ENCODE measurements around the gene WBP1L. TPM values are rescaled to one million over a fixed set of nuclear protein-coding genes. Genes with fewer than 3 reads are reported as not detected.
"Not testable (repeated sequence)": the region's sequence is repeated elsewhere in the genome, so short reads cannot be mapped to it uniquely, and the experiment has no call there.

Gene WBP1L
- total RNA-seq, 2 donors from 2014 or later, result 15.7 to 16.7 TPM

DNA sequence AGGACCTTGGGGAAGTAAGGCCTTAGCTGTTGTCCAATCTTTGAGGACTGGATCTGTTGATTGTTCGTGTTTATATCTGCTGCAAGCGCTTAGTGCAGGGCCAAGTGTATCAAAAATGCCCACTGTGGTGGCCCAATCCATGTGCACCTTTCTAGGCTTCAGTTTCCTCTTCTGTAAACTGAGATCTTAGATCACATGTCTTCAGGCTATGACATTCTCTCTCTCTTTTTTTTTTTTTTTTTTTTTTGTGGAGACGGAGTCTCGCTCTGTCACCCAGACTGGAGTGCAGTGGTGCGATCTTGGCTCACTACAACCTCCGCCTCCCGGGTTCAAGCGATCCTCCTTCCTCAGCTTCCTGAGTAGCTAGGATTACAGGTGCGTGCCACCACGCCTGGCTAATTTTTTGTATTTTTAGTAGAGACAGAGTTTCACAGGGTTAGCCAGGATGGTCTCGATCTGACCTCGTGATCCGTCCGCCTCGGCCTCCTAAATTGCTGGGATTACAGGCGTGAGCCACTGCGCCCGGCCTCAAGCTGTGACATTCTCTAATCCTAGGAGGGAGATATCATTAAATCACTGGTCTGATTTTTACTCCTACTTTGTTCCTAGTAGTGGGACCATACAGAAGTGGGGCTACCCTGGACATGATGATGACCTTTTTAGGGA lies 26.7 kb upstream of the WBP1L start:
- DNase-seq (ENCODE audit: low spot score in 2 of 2); H3K9me3 Mint-ChIP-seq; ATAC-seq: not testable (repeated sequence)
- Mint-ChIP-seq H3K27ac (peak overlapping the region in 1 of 2 donors; percentile 67), H3K36me3 (peaks cover 4 to 30% of the 10 kb centered on the region in 2 donors)

DNA sequence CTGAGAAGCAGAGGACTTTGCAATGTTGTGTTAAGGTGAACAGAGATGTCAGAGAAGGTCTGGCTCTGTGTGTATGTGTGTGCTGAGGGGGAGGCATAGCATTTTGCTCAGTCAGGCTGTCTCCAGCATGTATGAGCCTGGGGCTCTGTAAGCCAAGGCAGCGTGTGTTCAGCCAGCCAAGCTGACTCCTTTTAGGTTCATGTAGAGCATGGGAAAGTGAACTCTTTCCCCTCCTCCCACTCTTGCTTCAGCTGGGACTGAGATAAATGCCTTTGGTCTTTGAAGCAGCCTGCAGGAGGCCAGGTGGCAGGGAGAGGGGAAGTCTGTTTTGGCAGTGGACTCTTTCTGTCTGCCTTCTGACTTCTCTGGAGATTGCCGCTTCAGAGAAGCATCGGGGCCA lies 25.5 kb upstream of the WBP1L start:
- ATAC-seq (no peak), DNase-seq (ENCODE audit: low spot score in 2 of 2) (no peak)
- Mint-ChIP-seq H3K36me3 (peaks cover 4 to 28% of the 10 kb centered on the region in 2 donors), H3K9me3 (no peaks in the 10 kb centered on the region), H3K27ac (peak overlapping the region in 1 of 2 donors; percentile 67)

GRCh38 chr10:102720337-102720736 lies 23.4 kb upstream of the WBP1L start:
- ATAC-seq (no peak), DNase-seq (ENCODE audit: low spot score in 2 of 2) (no peak)
- peak overlapping the region in 1 of 2 donors; percentile 39 for H3K27ac Mint-ChIP-seq
- no peaks in the 10 kb centered on the region for H3K9me3 Mint-ChIP-seq
- H3K36me3 Mint-ChIP-seq, result peaks cover 11 to 14% of the 10 kb centered on the region in 2 donors

- DNase-seq (ENCODE audit: low spot score in 2 of 2) (no peak), ATAC-seq (no peak)
- Mint-ChIP-seq H3K9me3 (no peaks in the 10 kb centered on the region), H3K27ac (peak overlapping the region in 1 of 2 donors; percentile 39), H3K36me3 (peaks cover 11 to 14% of the 10 kb centered on the region in 2 donors)
These were observed 22.9 kb upstream of the WBP1L start for GRCh38 chr10:102720775-102721301.

- DNase-seq (ENCODE audit: low spot score in 2 of 2) (no peak), ATAC-seq (peak; percentile 46 to 85)
- H3K36me3 Mint-ChIP-seq, result peaks cover 14 to 17% of the 10 kb centered on the region in 2 donors
These were observed 21.8 kb upstream of the WBP1L start for GRCh38 chr10:102721954-102722353.

GRCh38 chr10:102723989-102724388 lies 19.8 kb upstream of the WBP1L start:
- H3K9me3 Mint-ChIP-seq, result no peaks in the 10 kb centered on the region
- peaks cover 4 to 18% of the 10 kb centered on the region in 2 donors for H3K36me3 Mint-ChIP-seq
- no peak for DNase-seq (ENCODE audit: low spot score in 2 of 2)
- H3K27ac Mint-ChIP-seq, result no peak overlapping the region
- no peak for ATAC-seq

More at GRCh38 chr10:102721954-102722353, 21.8 kb upstream of the WBP1L start:
- Mint-ChIP-seq H3K9me3 (no peaks in the 10 kb centered on the region), H3K27ac (peak overlapping the region in 1 of 2 donors; percentile 5)

DNA sequence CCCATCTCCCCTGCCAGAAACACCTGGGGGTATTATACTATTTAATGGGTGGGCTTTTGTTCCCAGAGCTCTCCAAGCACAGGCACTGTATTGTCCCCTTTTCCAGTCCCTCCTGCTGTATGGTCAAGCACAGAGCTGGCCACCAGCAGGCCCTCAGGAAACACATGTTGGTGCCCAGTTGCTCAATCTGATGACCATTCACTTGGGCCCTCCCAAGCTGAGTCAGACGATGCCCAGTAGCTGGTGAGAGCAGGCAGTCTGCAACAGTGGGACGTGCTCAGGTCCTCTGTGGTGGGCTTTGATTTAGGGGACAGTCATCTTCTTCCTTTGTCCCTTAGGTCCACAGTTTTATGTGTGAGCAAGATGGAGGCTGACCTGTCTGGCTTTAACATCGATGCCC lies 17.5 kb upstream of the WBP1L start:
- Mint-ChIP-seq H3K36me3 (peaks cover 0 to 13% of the 10 kb centered on the region in 2 donors), H3K9me3 (no peaks in the 10 kb centered on the region), H3K27ac (peak overlapping the region; percentile 54 to 67)
- DNase-seq (ENCODE audit: low spot score in 2 of 2), result no peak
- no peak for ATAC-seq

- peaks cover 0 to 13% of the 10 kb centered on the region in 2 donors for H3K36me3 Mint-ChIP-seq
- no peaks in the 10 kb centered on the region for H3K9me3 Mint-ChIP-seq
- DNase-seq (ENCODE audit: low spot score in 2 of 2), result no peak
- ATAC-seq, result no peak
- peak overlapping the region in 1 of 2 donors; percentile 54 for H3K27ac Mint-ChIP-seq
These were observed 16.5 kb upstream of the WBP1L start for GRCh38 chr10:102727037-102727818.

- H3K27ac Mint-ChIP-seq, result peak overlapping the region in 1 of 2 donors; percentile 50
- DNase-seq (ENCODE audit: low spot score in 2 of 2), result peak; percentile 65 to 70
- H3K36me3 Mint-ChIP-seq, result peaks cover 0 to 7% of the 10 kb centered on the region in 2 donors
- peak; percentile 87 to 89 for ATAC-seq
- H3K9me3 Mint-ChIP-seq, result no peaks in the 10 kb centered on the region
These were observed 14.4 kb upstream of the WBP1L start for GRCh38 chr10:102729029-102730026.

DNA sequence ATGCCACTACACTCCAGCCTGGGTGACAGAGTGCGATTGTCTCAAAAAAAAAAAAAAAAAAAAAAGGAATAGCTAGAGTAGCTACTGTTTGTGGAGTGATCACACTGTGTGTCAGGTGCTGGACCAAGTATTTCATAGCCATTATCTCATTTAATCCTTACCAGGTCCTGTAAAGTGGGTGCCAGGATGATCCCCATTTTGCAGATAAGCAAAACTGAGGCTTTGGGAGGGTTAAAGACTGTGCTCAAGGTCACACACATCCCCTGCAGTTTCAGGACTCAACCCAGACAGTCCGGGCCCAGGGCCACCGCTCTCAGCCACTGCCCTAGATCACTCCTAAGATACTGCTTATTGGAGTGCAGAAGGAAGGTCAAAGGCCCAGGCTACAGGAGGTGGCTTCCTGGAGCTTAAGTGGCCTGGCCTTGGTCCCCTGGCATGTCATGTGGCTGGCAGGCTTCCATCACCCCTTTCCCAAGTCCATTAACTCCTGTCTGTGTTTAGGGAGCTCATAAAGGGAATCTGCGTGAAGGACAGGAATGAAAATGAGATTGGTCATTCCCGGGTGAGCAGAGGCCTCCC lies 12.4 kb upstream of the WBP1L start:
- Mint-ChIP-seq H3K27ac (peak overlapping the region in 1 of 2 donors; percentile 88), H3K9me3 (no peaks in the 10 kb centered on the region), H3K36me3 (peaks cover 0 to 6% of the 10 kb centered on the region in 2 donors)
- DNase-seq (ENCODE audit: low spot score in 2 of 2) (no peak), ATAC-seq (no peak)

DNA sequence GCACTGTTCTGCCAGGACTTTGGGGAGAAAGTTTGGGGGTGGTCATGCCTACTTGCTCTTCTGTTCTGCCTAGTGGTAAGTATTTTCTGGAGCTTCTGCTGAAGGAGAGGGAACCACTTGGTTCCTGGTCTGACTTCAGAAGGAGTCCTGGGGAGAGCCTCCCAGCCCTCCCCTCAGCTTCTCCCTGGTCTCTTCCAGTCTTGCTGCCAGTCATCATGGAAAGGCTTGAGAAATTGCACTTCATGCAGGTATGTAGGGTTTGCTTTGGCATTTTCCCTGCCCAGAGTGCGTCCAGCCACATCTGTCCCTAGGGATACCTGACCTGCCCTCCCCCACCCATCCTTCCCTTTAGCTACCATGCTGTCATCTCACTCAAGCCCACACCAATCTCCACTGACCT lies 11.1 kb upstream of the WBP1L start:
- Mint-ChIP-seq H3K9me3 (no peaks in the 10 kb centered on the region), H3K27ac (peak overlapping the region in 1 of 2 donors; percentile 81), H3K36me3 (no peaks in the 10 kb centered on the region)
- ATAC-seq (no peak), DNase-seq (ENCODE audit: low spot score in 2 of 2) (no peak)

DNA sequence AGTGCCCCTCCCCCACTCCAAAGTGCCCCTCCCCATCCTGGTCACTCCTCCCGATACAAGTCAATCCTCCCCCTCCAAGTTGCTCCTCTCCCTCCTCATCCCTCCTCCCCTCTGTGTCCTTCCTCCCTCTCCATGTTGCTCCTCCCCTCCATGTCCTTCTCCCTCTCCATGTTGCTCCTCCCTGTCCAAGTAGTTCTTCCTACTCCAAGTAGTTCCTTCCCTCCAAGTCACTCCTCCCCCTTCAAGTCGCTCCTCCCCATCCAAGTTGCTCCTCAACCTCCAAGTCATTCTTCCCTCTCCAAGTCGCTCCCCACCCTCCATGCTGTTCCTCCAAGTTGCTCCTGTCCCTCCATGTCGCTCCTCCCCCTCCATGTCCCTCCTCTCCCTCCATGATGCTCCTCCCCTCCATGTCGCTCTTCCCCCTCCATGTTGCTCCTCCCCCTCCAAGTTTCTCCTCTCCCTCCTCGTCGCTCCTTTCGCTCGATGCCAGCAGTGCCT lies 8.6 kb upstream of the WBP1L start:
- H3K9me3 Mint-ChIP-seq, result no peaks in the 10 kb centered on the region
- H3K27ac Mint-ChIP-seq, result peak overlapping the region; percentile 25 to 68
- no peaks in the 10 kb centered on the region for H3K36me3 Mint-ChIP-seq
- no peak for DNase-seq (ENCODE audit: low spot score in 2 of 2)
- no peak for ATAC-seq

DNA sequence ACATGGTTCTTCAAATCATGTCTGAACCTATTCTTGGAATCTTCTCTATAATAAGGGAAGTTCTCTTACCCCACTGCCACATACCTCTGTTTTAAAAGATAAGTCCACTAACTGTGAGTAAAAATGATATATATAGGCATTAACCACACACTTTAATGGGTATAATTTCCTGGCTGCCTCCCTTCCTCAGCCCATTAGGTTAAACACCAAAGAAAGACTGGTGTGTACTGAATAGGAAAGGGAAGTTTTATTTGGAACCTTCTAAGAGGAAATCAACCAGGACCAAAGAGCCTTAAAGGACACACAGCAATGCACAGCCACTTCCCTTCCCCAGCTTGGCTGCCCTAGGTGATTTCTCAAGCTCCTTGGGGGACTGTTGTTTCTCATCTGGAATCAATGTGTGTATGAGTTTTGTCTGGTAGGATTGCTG lies 5.0 kb upstream of the WBP1L start:
- peaks cover 6 to 7% of the 10 kb centered on the region in 2 donors for H3K36me3 Mint-ChIP-seq
- H3K27ac Mint-ChIP-seq, result peak overlapping the region; percentile 54 to 88
- ATAC-seq (no peak), DNase-seq (ENCODE audit: low spot score in 2 of 2) (no peak)
- peaks cover 7% of the 10 kb centered on the region in 2 donors for H3K9me3 Mint-ChIP-seq

- Mint-ChIP-seq H3K9me3 (peaks cover 7% of the 10 kb centered on the region in 2 donors), H3K36me3 (peaks cover 13% of the 10 kb centered on the region in 2 donors)
These were observed 3.5 kb upstream of the WBP1L start for GRCh38 chr10:102740229-102740628.

DNA sequence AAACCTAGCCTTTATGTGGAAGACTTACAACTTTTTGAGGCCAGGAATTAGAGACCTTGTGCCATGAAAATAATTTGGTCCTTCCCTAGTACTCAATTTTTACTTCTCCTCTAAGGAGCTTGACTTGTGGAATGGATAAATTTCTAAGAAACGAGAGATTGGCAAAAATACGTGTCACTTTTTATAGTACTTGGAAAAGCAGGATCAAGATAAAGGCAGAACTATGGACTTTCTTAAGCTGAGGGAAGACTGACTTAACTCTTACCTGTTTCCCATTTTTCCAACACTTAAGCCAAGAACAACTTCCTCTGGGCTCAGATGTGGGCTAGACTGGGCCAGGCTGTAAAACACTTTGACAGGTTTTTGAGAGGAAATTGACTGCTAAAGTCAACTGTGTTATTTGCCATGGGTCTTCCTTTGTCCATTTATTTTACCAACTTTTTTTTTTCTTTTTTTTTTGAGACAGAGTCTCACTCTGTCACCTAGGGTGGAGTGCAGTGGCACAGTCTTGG lies 2.0 kb upstream of the WBP1L start:
- DNase-seq (ENCODE audit: low spot score in 2 of 2) (no peak), ATAC-seq (no peak)
- Mint-ChIP-seq H3K36me3 (peaks cover 13% of the 10 kb centered on the region in 2 donors), H3K9me3 (peaks cover 7% of the 10 kb centered on the region in 2 donors), H3K27ac (no peak overlapping the region)

More at GRCh38 chr10:102740229-102740628, 3.5 kb upstream of the WBP1L start:
- ATAC-seq, result no peak
- no peak for DNase-seq (ENCODE audit: low spot score in 2 of 2)
- H3K27ac Mint-ChIP-seq, result peak overlapping the region; percentile 16 to 53

Measured in activated naive CD4-positive, alpha-beta T cell treated with anti-CD3 and anti-CD28 coated beads, Interleukin-2, amount 50 U/mL, for 72 hours (primary cell).